CD4-positive, alpha-beta T cell treated with Interferon gamma for 1 hour (primary cell): ENCODE data around the gene CARD9.
A peak's percentile ranks its signal among the peaks of the same experiment; 100 is the strongest.

Experiments
- DNase-seq: peaks from one replicate; pipeline ENCODE4 v3.0.0-alpha.2; 2020

CARD9 gene

DNA sequence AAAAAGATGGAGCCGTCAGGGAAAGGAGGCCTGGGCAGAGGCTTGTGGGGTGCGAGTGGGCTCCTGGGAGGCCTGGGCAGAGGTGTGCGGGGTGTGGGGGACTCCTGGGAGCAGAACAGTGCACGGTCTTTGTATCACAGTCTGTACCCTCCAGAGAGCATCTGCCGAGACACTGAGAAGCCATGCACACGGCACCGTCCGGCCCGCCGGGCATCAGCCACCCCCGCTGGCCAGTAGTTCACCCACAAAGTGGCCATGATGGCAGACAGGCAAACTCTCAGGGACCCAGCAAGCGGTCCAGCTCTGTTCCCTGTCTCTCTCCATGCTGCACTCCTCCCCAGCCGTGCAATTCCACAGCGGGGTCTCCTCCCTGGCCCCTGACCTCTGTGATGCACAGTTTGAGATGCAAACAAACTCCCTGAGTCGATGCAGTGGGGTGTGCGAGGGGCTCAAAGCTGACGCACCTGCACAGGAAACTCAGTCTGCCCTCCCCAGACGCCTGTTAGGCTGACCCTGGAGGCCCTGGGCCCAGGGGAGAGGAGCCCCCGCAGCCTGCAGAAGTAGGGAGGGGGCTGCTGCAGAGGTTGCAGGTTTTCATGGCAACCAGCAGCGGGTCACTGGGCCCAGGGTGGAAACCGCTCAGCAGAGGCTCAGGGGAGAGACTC, 55.2 kb downstream of the CARD9 start:
- no peak for DNase-seq

DNA sequence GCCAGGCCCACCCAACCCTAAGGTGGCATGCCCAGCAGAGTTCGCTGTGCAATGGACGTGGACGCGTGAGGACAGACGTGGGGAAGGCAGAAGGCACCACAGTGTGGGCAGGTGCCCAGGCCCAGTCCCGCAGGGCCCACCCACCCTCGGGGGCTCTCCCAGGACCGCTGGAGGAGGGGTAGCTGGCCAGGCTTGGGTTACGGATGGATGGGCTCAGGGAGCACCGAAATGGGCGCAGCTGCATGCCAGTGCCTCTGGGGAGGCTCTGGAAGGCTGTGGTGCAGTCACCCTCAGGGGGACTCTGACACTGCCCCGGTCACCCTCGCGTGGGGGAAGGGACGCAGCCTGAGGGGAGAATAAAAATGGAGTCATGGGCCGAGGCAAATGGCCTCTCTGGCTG, 55.8 kb downstream of the CARD9 start:
- DNase-seq = no peak

DNA sequence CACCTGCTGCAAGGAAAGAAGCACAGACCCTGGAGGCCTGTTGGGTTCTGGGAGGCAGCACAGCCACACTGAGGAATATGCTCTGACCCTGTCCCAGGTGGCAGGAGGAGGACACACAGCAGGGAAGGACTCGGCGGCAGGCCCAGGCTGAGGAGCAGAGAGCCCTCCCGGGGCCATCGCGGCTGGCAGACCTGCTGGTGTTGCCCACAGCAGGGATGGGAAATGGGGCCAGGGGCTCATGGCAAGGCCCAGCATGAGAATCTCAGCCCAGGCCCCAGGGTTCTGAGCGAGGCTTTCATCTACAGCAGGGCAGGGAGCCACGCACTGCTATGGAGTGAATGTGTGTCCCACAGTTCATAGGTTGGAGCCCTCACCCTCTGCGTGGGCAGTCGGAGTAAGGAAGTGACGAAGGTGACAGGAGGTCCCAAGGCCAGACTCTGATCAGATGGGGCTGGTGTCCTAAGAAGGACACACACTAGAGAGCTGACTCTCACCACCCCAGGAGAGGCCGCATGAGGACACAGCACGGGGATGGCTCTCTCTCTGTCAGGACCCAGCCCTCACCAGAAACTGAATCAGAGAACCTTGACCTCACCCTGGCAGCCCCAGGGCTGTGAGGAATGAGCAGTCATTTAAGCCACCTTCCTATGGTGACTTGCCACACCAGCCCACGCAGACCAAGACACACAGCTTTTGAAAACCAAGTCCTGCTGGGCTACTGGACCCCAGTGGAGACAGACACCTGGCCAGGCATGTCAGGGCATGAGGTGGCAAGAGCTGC, 56.4 kb downstream of the CARD9 start:
- DNase-seq = no peak

DNA sequence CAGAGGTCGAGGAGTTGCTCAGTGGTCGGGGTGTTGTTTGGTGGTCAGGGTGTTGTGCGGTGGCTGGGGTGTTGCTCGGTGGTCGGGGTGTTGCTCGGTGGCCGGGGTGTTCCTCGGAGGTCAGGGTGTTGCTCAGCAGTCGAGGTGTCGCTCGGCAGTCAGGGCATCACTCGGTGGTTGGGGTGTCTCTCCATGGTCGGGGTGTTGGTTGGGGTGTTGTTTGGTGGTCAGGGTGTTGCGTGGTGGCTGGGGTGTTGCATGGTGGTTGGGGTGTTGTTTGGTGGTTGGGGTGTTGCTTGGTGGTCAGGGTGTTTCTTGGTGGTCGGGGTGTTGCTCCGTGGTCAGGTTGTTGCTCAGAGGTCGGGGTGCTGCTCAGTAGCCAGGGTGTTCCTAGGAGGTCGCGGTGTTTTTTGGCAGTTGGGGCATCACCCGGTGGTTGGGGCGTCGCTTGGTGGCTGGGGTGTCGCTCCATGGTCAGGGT, 57.2 kb downstream of the CARD9 start:
- DNase-seq = peak; percentile 64

DNA sequence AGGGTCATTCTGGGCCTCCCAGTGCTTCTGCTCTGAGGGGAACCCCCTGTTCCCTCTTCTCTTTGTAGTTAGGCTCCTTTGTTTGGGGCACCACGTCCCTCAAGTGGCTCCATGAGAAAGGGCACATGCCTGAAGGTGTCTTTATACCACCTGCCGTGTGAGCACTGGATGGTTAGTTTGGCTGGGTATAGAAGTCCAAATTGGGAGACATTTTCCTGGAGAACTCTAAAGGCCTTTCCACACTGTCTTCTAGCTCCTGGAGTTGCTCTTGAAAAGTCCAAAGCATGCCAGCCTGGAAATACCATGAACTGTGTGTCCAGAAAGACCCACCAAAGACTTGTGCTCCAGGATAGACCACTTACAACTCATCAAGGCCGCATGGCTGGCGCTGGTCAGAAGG, 58.5 kb downstream of the CARD9 start:
- DNase-seq = no peak

DNA sequence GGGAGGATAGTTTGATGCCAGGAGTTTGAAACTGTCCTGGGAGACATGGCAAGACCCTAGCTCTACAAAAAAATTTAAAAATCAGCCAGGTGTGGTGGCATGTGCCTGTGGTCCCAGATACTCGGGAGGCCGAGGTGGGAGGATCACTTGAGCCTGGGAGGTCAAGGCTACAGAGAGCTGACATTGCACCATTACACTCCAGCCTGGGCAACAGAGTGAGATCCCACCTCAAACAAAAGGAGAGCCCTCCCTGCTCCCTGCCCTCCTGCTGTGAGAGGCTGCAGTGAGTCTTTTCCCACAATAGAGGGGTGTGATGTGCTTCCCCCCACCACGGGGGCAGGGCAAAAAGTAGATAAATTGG, 59.4 kb downstream of the CARD9 start:
- no peak for DNase-seq
